DOHH2 (cell line): ENCODE data around the gene ADGRL3.

Experiments
- H3F3A ChIP-seq: fragments of 200-600 bp; sonication (generic), shearing (Covaris generic); 2 replicates; pipeline ENCODE4 v1.6.0; 2016; ENCODE audit warnings: antibody characterized with exemption, mild to moderate bottlenecking; ENCODE audit not compliant: control insufficient read depth, insufficient read depth
- H3K27ac ChIP-seq: fragments of 200-600 bp; sonication (generic); 2 replicates; pipeline ENCODE4 v1.5.1; 2014; ENCODE audit warnings: low read depth, mild to moderate bottlenecking, low read length, moderate library complexity
- H3K27me3 ChIP-seq: fragments of 200-600 bp; sonication (generic); 2 replicates; pipeline ENCODE4 v1.6.1; 2014; ENCODE audit warnings: mild to moderate bottlenecking, low read length, mixed read lengths; ENCODE audit not compliant: control insufficient read depth
- H3K36me3 ChIP-seq: fragments of 200-600 bp; sonication (generic); 2 replicates; pipeline ENCODE4 v1.6.1; 2014; ENCODE audit warnings: mild to moderate bottlenecking, low read length, moderate library complexity, mixed read lengths; ENCODE audit not compliant: control insufficient read depth
- H3K4me1 ChIP-seq: fragments of 200-600 bp; sonication (generic); 2 replicates; pipeline ENCODE4 v1.6.1; 2014; ENCODE audit warnings: mild to moderate bottlenecking, low read length, mixed read lengths; ENCODE audit not compliant: control insufficient read depth
- H3K4me2 ChIP-seq: fragments of 200-600 bp; sonication (generic); 2 replicates; pipeline ENCODE4 v1.6.0; 2014; ENCODE audit warnings: mild to moderate bottlenecking, low read length, moderate library complexity
- H3K4me3 ChIP-seq: fragments of 200-600 bp; sonication (generic); 2 replicates; pipeline ENCODE4 v1.5.1; 2014; ENCODE audit warnings: mild to moderate bottlenecking, low read length, mixed read lengths
- H3K79me2 ChIP-seq: fragments of 200-600 bp; sonication (generic); 2 replicates; pipeline ENCODE4 v1.6.1; 2014; ENCODE audit warnings: mild to moderate bottlenecking, low read length, mixed read lengths; ENCODE audit not compliant: control insufficient read depth
- H3K9me2 ChIP-seq: fragments of 200-600 bp; sonication (generic); replicated peaks from 2 replicates; pipeline ENCODE4 v1.6.1; 2014; ENCODE audit warnings: mild to moderate bottlenecking, low read length, mixed read lengths; ENCODE audit not compliant: control insufficient read depth
- H3K9me3 ChIP-seq: fragments of 200-600 bp; sonication (generic); 2 replicates; pipeline ENCODE4 v1.6.1; 2014; ENCODE audit warnings: antibody characterized with exemption, low read length, mixed read lengths; ENCODE audit not compliant: control insufficient read depth, insufficient read depth
- H4K20me1 ChIP-seq: fragments of 200-600 bp; sonication (generic); 2 replicates; pipeline ENCODE4 v1.6.0; 2014; ENCODE audit warnings: low read depth, mild to moderate bottlenecking, antibody characterized with exemption, low read length, moderate library complexity; ENCODE audit not compliant: control insufficient read depth, insufficient read depth
- CTCF ChIP-seq: fragments of 200-600 bp; sonication (generic); IDR thresholded peaks from one replicate; pipeline ENCODE4 v1.5.1; 2014; ENCODE audit warnings: antibody characterized with exemption, mild to moderate bottlenecking, low read depth, low read length; ENCODE audit not compliant: poor library complexity, severe bottlenecking
- EZH2phosphoT487 ChIP-seq: fragments of 200-600 bp; sonication (generic); IDR thresholded peaks from 2 replicates; pipeline ENCODE4 v1.6.1; 2017; ENCODE audit warnings: borderline replicate concordance, mild to moderate bottlenecking, antibody characterized with exemption, low read length, moderate library complexity, mixed read lengths

Gene ADGRL3

GRCh38 chr4:61994036-61994435 is 793.9 kb downstream of the ADGRL3 start:
- H3K4me2 ChIP-seq: no peak overlapping the region
- H3K4me3 ChIP-seq: no peak overlapping the region
- H3F3A ChIP-seq: no peaks in the 10 kb centered on the region
- no peaks in the 10 kb centered on the region; the same call in 1 of the 2 replicates for H3K9me2 ChIP-seq
- H3K9me3 ChIP-seq: no peaks in the 10 kb centered on the region
- no peaks in the 10 kb centered on the region for H3K27me3 ChIP-seq
- H4K20me1 ChIP-seq: no peaks in the 10 kb centered on the region
- no peaks in the 10 kb centered on the region for H3K36me3 ChIP-seq
- H3K79me2 ChIP-seq: no peaks in the 10 kb centered on the region
- H3K27ac ChIP-seq: no peak overlapping the region
- TF ChIP-seq EZH2phosphoT487 (no peak), CTCF (no peak)
- H3K4me1 ChIP-seq: no peaks in the 10 kb centered on the region

GRCh38 chr4:61995717-61996340 is 795.7 kb downstream of the ADGRL3 start:
- no peaks in the 10 kb centered on the region for H4K20me1 ChIP-seq
- no peaks in the 10 kb centered on the region for H3K9me2 ChIP-seq
- no peaks in the 10 kb centered on the region for H3K27me3 ChIP-seq
- H3K27ac ChIP-seq: no peak overlapping the region
- H3K36me3 ChIP-seq: no peaks in the 10 kb centered on the region
- H3K4me1 ChIP-seq: no peaks in the 10 kb centered on the region
- no peaks in the 10 kb centered on the region for H3F3A ChIP-seq
- no peaks in the 10 kb centered on the region for H3K79me2 ChIP-seq
- no peaks in the 10 kb centered on the region for H3K9me3 ChIP-seq
- TF ChIP-seq CTCF (no peak), EZH2phosphoT487 (no peak)
- H3K4me3 ChIP-seq: no peak overlapping the region
- no peak overlapping the region for H3K4me2 ChIP-seq

GRCh38 chr4:61996943-61997342 is 796.8 kb downstream of the ADGRL3 start:
- Histone ChIP-seq H3K4me3 (no peak overlapping the region), H3K4me1 (no peaks in the 10 kb centered on the region), H3K36me3 (no peaks in the 10 kb centered on the region), H3K4me2 (no peak overlapping the region), H4K20me1 (no peaks in the 10 kb centered on the region), H3K27ac (no peak overlapping the region), H3F3A (no peaks in the 10 kb centered on the region), H3K79me2 (no peaks in the 10 kb centered on the region), H3K9me2 (no peaks in the 10 kb centered on the region), H3K27me3 (no peaks in the 10 kb centered on the region), H3K9me3 (no peaks in the 10 kb centered on the region)
- TF ChIP-seq EZH2phosphoT487 (no peak), CTCF (no peak)
